Fibroblast of pulmonary artery (primary cell): ENCODE measurements around the gene ROR1.

Experiments
- DNase-seq: peaks from one replicate; pipeline ENCODE4 v3.0.0-alpha.2; 2010; ENCODE audit warnings: low read depth
- H3K4me3 ChIP-seq: replicated peaks from 2 replicates; pipeline ENCODE4 v1.5.1; 2011; ENCODE audit warnings: low read depth, mild to moderate bottlenecking, control low read depth, low read length, moderate library complexity
- TF ChIP-seq, protein P1 (sequence below): IDR thresholded peaks from 2 replicates; pipeline ENCODE4 v1.5.1; 2011; ENCODE audit warnings: mild to moderate bottlenecking, control low read depth, low read length, inconsistent platforms; ENCODE audit errors: missing control alignments

The ROR1 gene

DNA sequence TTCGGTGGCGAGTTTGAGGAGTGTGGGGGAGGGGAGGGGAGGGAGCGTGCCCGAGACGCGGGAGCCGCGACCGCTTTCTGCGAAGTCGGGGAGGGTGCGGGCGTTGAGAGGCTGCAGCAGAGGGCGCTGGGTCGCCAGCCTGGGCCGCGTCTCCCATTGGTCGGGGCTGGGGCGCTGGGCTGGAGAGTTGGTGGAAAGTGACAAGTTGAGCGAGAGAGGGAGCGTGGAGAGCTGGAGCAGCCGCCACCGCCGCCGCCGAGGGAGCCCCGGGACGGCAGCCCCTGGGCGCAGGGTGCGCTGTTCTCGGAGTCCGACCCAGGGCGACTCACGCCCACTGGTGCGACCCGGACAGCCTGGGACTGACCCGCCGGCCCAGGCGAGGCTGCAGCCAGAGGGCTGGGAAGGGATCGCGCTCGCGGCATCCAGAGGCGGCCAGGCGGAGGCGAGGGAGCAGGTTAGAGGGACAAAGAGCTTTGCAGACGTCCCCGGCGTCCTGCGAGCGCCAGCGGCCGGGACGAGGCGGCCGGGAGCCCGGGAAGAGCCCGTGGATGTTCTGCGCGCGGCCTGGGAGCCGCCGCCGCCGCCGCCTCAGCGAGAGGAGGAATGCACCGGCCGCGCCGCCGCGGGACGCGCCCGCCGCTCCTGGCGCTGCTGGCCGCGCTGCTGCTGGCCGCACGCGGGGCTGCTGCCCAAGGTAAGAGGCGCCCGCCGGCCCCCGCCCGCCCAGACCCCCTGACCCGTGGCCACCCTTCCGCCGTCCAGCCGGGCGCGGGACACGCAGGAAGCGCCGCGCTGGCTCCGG is at the start of gene ROR1:
ROR1 (plus strand) TSS at position 203 of the 802 bp plus-strand sequence.
- DNase-seq: peak; percentile 87
- TF ChIP-seq, protein P1, sequence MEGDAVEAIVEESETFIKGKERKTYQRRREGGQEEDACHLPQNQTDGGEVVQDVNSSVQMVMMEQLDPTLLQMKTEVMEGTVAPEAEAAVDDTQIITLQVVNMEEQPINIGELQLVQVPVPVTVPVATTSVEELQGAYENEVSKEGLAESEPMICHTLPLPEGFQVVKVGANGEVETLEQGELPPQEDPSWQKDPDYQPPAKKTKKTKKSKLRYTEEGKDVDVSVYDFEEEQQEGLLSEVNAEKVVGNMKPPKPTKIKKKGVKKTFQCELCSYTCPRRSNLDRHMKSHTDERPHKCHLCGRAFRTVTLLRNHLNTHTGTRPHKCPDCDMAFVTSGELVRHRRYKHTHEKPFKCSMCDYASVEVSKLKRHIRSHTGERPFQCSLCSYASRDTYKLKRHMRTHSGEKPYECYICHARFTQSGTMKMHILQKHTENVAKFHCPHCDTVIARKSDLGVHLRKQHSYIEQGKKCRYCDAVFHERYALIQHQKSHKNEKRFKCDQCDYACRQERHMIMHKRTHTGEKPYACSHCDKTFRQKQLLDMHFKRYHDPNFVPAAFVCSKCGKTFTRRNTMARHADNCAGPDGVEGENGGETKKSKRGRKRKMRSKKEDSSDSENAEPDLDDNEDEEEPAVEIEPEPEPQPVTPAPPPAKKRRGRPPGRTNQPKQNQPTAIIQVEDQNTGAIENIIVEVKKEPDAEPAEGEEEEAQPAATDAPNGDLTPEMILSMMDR: peak; percentile 58
- H3K4me3 ChIP-seq: peak within 1 kb of the TSS; percentile 72

GRCh38 chr1:63724375-63724899 is 49.4 kb upstream of the ROR1 start:
- no peak overlapping the region for H3K4me3 ChIP-seq
- TF ChIP-seq, protein P1: no peak
- DNase-seq: no peak

GRCh38 chr1:63728611-63729226 is 45.1 kb upstream of the ROR1 start:
- no peak for DNase-seq
- H3K4me3 ChIP-seq: no peak overlapping the region
- TF ChIP-seq, protein P1: no peak

- TF ChIP-seq, protein P1: no peak
- no peak for DNase-seq
- no peak overlapping the region for H3K4me3 ChIP-seq
Observed at GRCh38 chr1:63729227-63729620, 44.6 kb upstream of the ROR1 start.

GRCh38 chr1:63730211-63730610 is 43.6 kb upstream of the ROR1 start:
- no peak overlapping the region for H3K4me3 ChIP-seq
- no peak for DNase-seq
- TF ChIP-seq, protein P1: no peak

GRCh38 chr1:63731117-63732043 is 42.4 kb upstream of the ROR1 start:
- no peak overlapping the region for H3K4me3 ChIP-seq
- TF ChIP-seq, protein P1: no peak
- DNase-seq: peak; percentile 86
